HepG2 (cell line): ENCODE data around the gene CGNL1. TPM values are rescaled to one million over a fixed set of nuclear protein-coding genes. Genes with fewer than 3 reads are reported as not detected.

Experiments
- ATAC-seq: fragments of 200-7000 bp; cut with Tn5 transposase; 3 replicates; pipeline ENCODE4 v1.9.1; 2020; ENCODE audit warnings: mild to moderate bottlenecking, moderate library complexity
- BruUV-seq: library from RNA; stranded (reverse); fragments of 400-500 nt; replicated peaks from 2 replicates; lab custom pipeline; 2021; lab: Mats Ljungman, UMichigan
- CTCF ChIA-PET: fragments of 300-600 bp; formaldehyde crosslinking; extraction: SDS; loops from one replicate; lab custom pipeline; 2021; ENCODE audit warnings: low total read pairs, inconsistent platforms, low intra/inter-chr PET ratio; lab: Yijun Ruan, JAX
- POLR2A ChIA-PET: fragments of 350-600 bp; sonication (Branson Sonifier 250); formaldehyde crosslinking; loops from one replicate; lab custom pipeline; 2020; ENCODE audit warnings: antibody characterized with exemption, inconsistent platforms; lab: Yijun Ruan, JAX
- DNase-seq: peaks from one replicate; pipeline ENCODE4 v3.0.0-alpha.2; 2015; ENCODE audit warnings: low spot score
- FAIRE-seq: peaks from 3 replicates; lab custom pipeline; 2011; peaks lifted over from hg19 to GRCh38; lab: Jason Lieb, UNC
- H2AFZ ChIP-seq: one replicate; pipeline ENCODE4 v1.6.1; 2011; ENCODE audit warnings: low read length, inconsistent platforms
- H3K27ac ChIP-seq: fragments of 300-600 bp; 3 replicates; pipeline ENCODE4 v1.8.0; 2011; ENCODE audit warnings: mixed run types, mild to moderate bottlenecking, mixed read lengths, low read length, inconsistent platforms; ENCODE audit not compliant: insufficient read depth; ENCODE audit errors: extremely low read length
- H3K27me3 ChIP-seq, 2 experiments: fragments of 200-600 bp in 1 of 2; 2 replicates in 1 of 2; 3 replicates in 1 of 2; pipeline versions ENCODE4 v1.6.0 to v1.8.0; 2011; ENCODE audit warnings: low read length in 2 of 2, mild to moderate bottlenecking in 2 of 2, moderate library complexity in 2 of 2, inconsistent platforms in 1 of 2; ENCODE audit not compliant: insufficient read depth in 2 of 2, control insufficient read depth in 1 of 2
- H3K36me3 ChIP-seq, 2 experiments: fragments of 200-600 bp in 1 of 2; replicated peaks in 1 of 2; 2 replicates in 1 of 2; 3 replicates in 1 of 2; pipeline versions ENCODE4 v1.5.1 to v1.8.0; 2011; ENCODE audit warnings: low read length in 2 of 2, inconsistent platforms in 1 of 2; ENCODE audit not compliant: insufficient read depth in 2 of 2, control insufficient read depth in 1 of 2
- H3K4me1 ChIP-seq: 2 replicates; pipeline ENCODE4 v1.5.1; 2012; ENCODE audit warnings: low read length, inconsistent platforms; ENCODE audit not compliant: insufficient read depth
- H3K4me2 ChIP-seq: 2 replicates; pipeline ENCODE4 v1.6.0; 2011; ENCODE audit warnings: low read depth, low read length, inconsistent platforms
- H3K4me3 ChIP-seq, 3 experiments: fragments of 200-600 bp in 1 of 3; sonication (generic), shearing (Covaris generic) in 1 of 3; replicated peaks in 1 of 3; 2 replicates each; pipeline ENCODE4 v1.5.1; 2011 to 2016; ENCODE audit warnings: low read length in 3 of 3, inconsistent platforms in 2 of 3, low read depth in 2 of 3, mild to moderate bottlenecking in 2 of 3, control low read depth in 1 of 3, mixed read lengths in 1 of 3; ENCODE audit not compliant: insufficient read depth in 1 of 3
- H3K79me2 ChIP-seq: one replicate; pipeline ENCODE4 v1.6.1; 2011; ENCODE audit warnings: low read length, inconsistent platforms; ENCODE audit not compliant: insufficient read depth
- H3K9ac ChIP-seq: 2 replicates; pipeline ENCODE4 v1.6.0; 2011; ENCODE audit warnings: mild to moderate bottlenecking, low read depth, low read length, inconsistent platforms; ENCODE audit not compliant: insufficient read depth
- H3K9me3 ChIP-seq: 2 replicates; pipeline ENCODE4 v1.5.1; 2012; ENCODE audit warnings: mild to moderate bottlenecking, low read length
- H4K20me1 ChIP-seq: 2 replicates; pipeline ENCODE4 v1.6.0; 2011; ENCODE audit warnings: inconsistent platforms, mild to moderate bottlenecking, low read length, moderate library complexity; ENCODE audit not compliant: insufficient read depth
- CHD4 ChIP-seq: fragments of 200-600 bp; sonication (generic); IDR thresholded peaks from 2 replicates; pipeline ENCODE4 v1.7.0; 2017; ENCODE audit warnings: mild to moderate bottlenecking, low read length, borderline replicate concordance
- MZF1 ChIP-seq: sonication (generic); formaldehyde crosslinking; IDR thresholded peaks from 2 replicates; pipeline ENCODE4 v1.8.1; 2023; ENCODE audit warnings: mild to moderate bottlenecking, missing genetic modification reagents, borderline replicate concordance
- NFKB2 ChIP-seq: sonication (generic); formaldehyde crosslinking; IDR thresholded peaks from 2 replicates; pipeline ENCODE4 v1.4.0; 2020; ENCODE audit warnings: missing genetic modification reagents, borderline replicate concordance
- NRL ChIP-seq: sonication (generic); formaldehyde crosslinking; IDR thresholded peaks from 2 replicates; pipeline ENCODE4 v1.5.0; 2020; ENCODE audit warnings: missing genetic modification reagents, mild to moderate bottlenecking, moderate library complexity, borderline replicate concordance
- TCF7L2 ChIP-seq: IDR thresholded peaks from 2 replicates; pipeline ENCODE4 v1.6.1; 2011; ENCODE audit warnings: mild to moderate bottlenecking, low read depth, low read length, moderate library complexity
- ZNF142 ChIP-seq: sonication (generic); formaldehyde crosslinking; IDR thresholded peaks from 2 replicates; pipeline ENCODE4 v1.4.0; 2020; ENCODE audit warnings: missing genetic modification reagents
- ZNF251 ChIP-seq: sonication (generic); formaldehyde crosslinking; IDR thresholded peaks from 2 replicates; pipeline ENCODE4 v1.9.0; 2021; ENCODE audit warnings: mild to moderate bottlenecking, missing genetic modification reagents
- ZNF644 ChIP-seq: IDR thresholded peaks from 2 replicates; pipeline ENCODE4 v1.6.1; 2016; ENCODE audit warnings: low read depth
- ZNF709 ChIP-seq: sonication (generic); formaldehyde crosslinking; IDR thresholded peaks from 2 replicates; pipeline ENCODE4 v1.5.0; 2020; ENCODE audit warnings: mild to moderate bottlenecking, missing genetic modification reagents
- ZNF776 ChIP-seq: sonication (generic); formaldehyde crosslinking; IDR thresholded peaks from 2 replicates; pipeline ENCODE4 v1.4.0; 2020; ENCODE audit warnings: mild to moderate bottlenecking, missing genetic modification reagents
- WGBS: methylation state at CpG from one replicate; pipeline ENCODE4 v1.1.6; 2017; ENCODE audit warnings: low lambda C conversion rate; 5-methylcytosine and 5-hydroxymethylcytosine counted together
- in situ Hi-C: cut with HindIII; loops from 2 replicates; pipeline ENCODE4 v1.10.0; 2017; ENCODE audit warnings: low pct_unique_long_range_greater_than_20kb; ENCODE audit not compliant: extremely low pct_ligation_motif_present
- intact Hi-C: fragments of 100-400 bp; cut with micrococcal nuclease; formaldehyde crosslinking; loops from one replicate; pipeline ENCODE4 v1.10.0; 2022; ENCODE audit not compliant: unreplicated experiment
- polyA plus RNA-seq, 8 experiments: library from polyadenylated mRNA; depleted of rRNA in 3 of 8; stranded (reverse) in 7 of 8; unstranded in 1 of 8; fragments of >200 nt; fragmentation: Illumina TruSeq in 4 of 8; extraction: Trizol in 4 of 8; gene quantifications; 2 replicates each; pipeline versions ENCODE4 v1.2.1 to v1.2.3, GENCODE V29; 2011 to 2016; ENCODE audit warnings: low read depth in 4 of 8, missing spikeins in 1 of 8, mixed read lengths in 1 of 8; ENCODE audit not compliant: insufficient read depth in 1 of 8
- total RNA-seq, 5 experiments: library from RNA; depleted of rRNA; stranded (reverse); fragments of >200 nt; fragmentation: Illumina TruSeq; extraction: Trizol; gene quantifications; 2 replicates each; pipeline ENCODE4 v1.2.3, GENCODE V29; 2016; ENCODE audit warnings: low read depth in 1 of 5
- TF ChIP-seq, protein P1 (sequence below): sonication (generic); formaldehyde crosslinking; IDR thresholded peaks from 2 replicates; pipeline ENCODE4 v1.8.1; 2023; ENCODE audit warnings: mild to moderate bottlenecking, missing genetic modification reagents
- TF ChIP-seq, protein P2 (sequence below): sonication (generic); formaldehyde crosslinking; IDR thresholded peaks from 2 replicates; pipeline ENCODE4 v1.4.0; 2020; ENCODE audit warnings: low read depth, mild to moderate bottlenecking, missing genetic modification reagents

CGNL1 gene
- total and polyA plus RNA-seq, 2 of the 13 experiments (the other 11 are each of a cell fraction or from before 2014, with no cell fraction given): 5.6 to 15.6 TPM

GRCh38 chr15:57589754-57590153, 213.4 kb downstream of the CGNL1 start (continued):
- no peak for TF ChIP-seq NRL (CRISPR knock-in tag)
- no peak for TF ChIP-seq CHD4
- no peak for TF ChIP-seq ZNF776 (CRISPR knock-in tag)
- no peak for TF ChIP-seq ZNF644
- TF ChIP-seq, protein P1, sequence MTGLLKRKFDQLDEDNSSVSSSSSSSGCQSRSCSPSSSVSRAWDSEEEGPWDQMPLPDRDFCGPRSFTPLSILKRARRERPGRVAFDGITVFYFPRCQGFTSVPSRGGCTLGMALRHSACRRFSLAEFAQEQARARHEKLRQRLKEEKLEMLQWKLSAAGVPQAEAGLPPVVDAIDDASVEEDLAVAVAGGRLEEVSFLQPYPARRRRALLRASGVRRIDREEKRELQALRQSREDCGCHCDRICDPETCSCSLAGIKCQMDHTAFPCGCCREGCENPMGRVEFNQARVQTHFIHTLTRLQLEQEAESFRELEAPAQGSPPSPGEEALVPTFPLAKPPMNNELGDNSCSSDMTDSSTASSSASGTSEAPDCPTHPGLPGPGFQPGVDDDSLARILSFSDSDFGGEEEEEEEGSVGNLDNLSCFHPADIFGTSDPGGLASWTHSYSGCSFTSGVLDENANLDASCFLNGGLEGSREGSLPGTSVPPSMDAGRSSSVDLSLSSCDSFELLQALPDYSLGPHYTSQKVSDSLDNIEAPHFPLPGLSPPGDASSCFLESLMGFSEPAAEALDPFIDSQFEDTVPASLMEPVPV: no peak
- no peak for TF ChIP-seq ZNF251 (CRISPR knock-in tag)
- TF ChIP-seq MZF1 (CRISPR knock-in tag): no peak
- no peak for TF ChIP-seq NFKB2 (CRISPR knock-in tag)
- TF ChIP-seq ZNF709: no peak
- TF ChIP-seq, protein P2, sequence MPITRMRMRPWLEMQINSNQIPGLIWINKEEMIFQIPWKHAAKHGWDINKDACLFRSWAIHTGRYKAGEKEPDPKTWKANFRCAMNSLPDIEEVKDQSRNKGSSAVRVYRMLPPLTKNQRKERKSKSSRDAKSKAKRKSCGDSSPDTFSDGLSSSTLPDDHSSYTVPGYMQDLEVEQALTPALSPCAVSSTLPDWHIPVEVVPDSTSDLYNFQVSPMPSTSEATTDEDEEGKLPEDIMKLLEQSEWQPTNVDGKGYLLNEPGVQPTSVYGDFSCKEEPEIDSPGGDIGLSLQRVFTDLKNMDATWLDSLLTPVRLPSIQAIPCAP (CRISPR knock-in tag): no peak

- Histone ChIP-seq H2AFZ (no peak overlapping the region), H4K20me1 (no peaks in the 10 kb centered on the region), H3K4me1 (no peaks in the 10 kb centered on the region), H3K4me2 (peak overlapping the region; percentile 61; the same call in 1 of the 2 replicates), H3K27me3 (peaks cover 5 to 51% of the 10 kb centered on the region in 2 experiments), H3K4me3 (peak overlapping the region in 1 of 3 experiments; percentile 26; a peak in 1 of 6 replicates), H3K9ac (no peak overlapping the region), H3K36me3 (no peaks in the 10 kb centered on the region), H3K79me2 (no peaks in the 10 kb centered on the region)
- no peak for DNase-seq
- CTCF ChIA-PET: no interaction called here
- 60% methylated on average over 8 of the region's 18 CpGs for WGBS
- no peak for FAIRE-seq
- TF ChIP-seq ZNF142 (CRISPR knock-in tag) (no peak), TCF7L2 (no peak)
- TF ChIP-seq, all 625 proteins: peak for 0
- intact Hi-C loops: no loop called here
- no peak overlapping the region for H3K27ac ChIP-seq
- no peak for ATAC-seq
- BruUV-seq: no TSS peak
- no peaks in the 10 kb centered on the region for H3K9me3 ChIP-seq
- in situ Hi-C loops: no loop called here
- POLR2A ChIA-PET: no interaction called here
Measured at GRCh38 chr15:57591237-57591821, 215.0 kb downstream of the CGNL1 start.
